Neural progenitor cell (in vitro differentiated cells): ENCODE results near the gene IL25. TPM values are rescaled to one million over a fixed set of nuclear protein-coding genes. Genes with fewer than 3 reads are reported as not detected.
A peak's percentile ranks its signal among the peaks of the same experiment; 100 is the strongest.

Source experiments
- DNase-seq: peaks from one replicate; pipeline ENCODE4 v3.0.0-alpha.2; 2016; ENCODE audit warnings: low spot score
- H2AFZ ChIP-seq: fragments of 200-600 bp; sonication (generic); replicated peaks from 2 replicates; pipeline ENCODE4 v1.6.1; 2016; ENCODE audit warnings: antibody characterized with exemption
- H3F3A ChIP-seq: fragments of 200-600 bp; sonication (generic); 2 replicates; pipeline ENCODE4 v1.6.1; 2016; ENCODE audit warnings: antibody characterized with exemption, low read depth
- H3K27ac ChIP-seq: fragments of 200-600 bp; sonication (generic); 2 replicates; pipeline ENCODE4 v1.5.1; 2016; ENCODE audit warnings: mild to moderate bottlenecking
- H3K27me3 ChIP-seq: fragments of 200-600 bp; sonication (generic); 2 replicates; pipeline ENCODE4 v1.6.1; 2016; ENCODE audit warnings: mild to moderate bottlenecking, moderate library complexity
- H3K36me3 ChIP-seq: fragments of 200-600 bp; sonication (generic); 2 replicates; pipeline ENCODE4 v1.5.1; 2016
- H3K4me1 ChIP-seq: fragments of 200-600 bp; sonication (generic); 2 replicates; pipeline ENCODE4 v1.6.1; 2016; ENCODE audit warnings: mixed run types
- H3K4me2 ChIP-seq: fragments of 200-600 bp; sonication (generic); 2 replicates; pipeline ENCODE4 v1.6.1; 2016
- H3K4me3 ChIP-seq: fragments of 200-600 bp; sonication (generic); 2 replicates; pipeline ENCODE4 v1.5.1; 2016
- H3K79me2 ChIP-seq: fragments of 200-600 bp; sonication (generic); 2 replicates; pipeline ENCODE4 v1.6.1; 2016; ENCODE audit warnings: low read depth
- H3K9ac ChIP-seq: fragments of 200-600 bp; sonication (generic); 2 replicates; pipeline ENCODE4 v1.6.1; 2016
- H3K9me3 ChIP-seq: fragments of 200-600 bp; sonication (generic); 2 replicates; pipeline ENCODE4 v1.5.1; 2016; ENCODE audit warnings: low read depth
- H4K20me1 ChIP-seq: fragments of 200-600 bp; sonication (generic); 2 replicates; pipeline ENCODE4 v1.6.1; 2016; ENCODE audit warnings: low read depth
- H3K27ac Mint-ChIP-seq: 3 replicates; pipeline ENCODE4 v1.8.0; 2021; ENCODE audit warnings: mixed read lengths
- H3K27me3 Mint-ChIP-seq: 2 replicates; pipeline ENCODE4 v1.8.0; 2022; ENCODE audit warnings: low read depth, mild to moderate bottlenecking, inconsistent platforms, moderate library complexity, mixed read lengths; ENCODE audit not compliant: insufficient read depth
- H3K36me3 Mint-ChIP-seq: 3 replicates; pipeline ENCODE4 v1.8.0; 2021; ENCODE audit warnings: mixed read lengths
- H3K4me1 Mint-ChIP-seq: 3 replicates; pipeline ENCODE4 v1.8.0; 2021; ENCODE audit warnings: mixed read lengths
- H3K4me3 Mint-ChIP-seq: 3 replicates; pipeline ENCODE4 v1.8.0; 2021; ENCODE audit warnings: mild to moderate bottlenecking, moderate library complexity, mixed read lengths
- H3K9me3 Mint-ChIP-seq: 3 replicates; pipeline ENCODE4 v1.8.0; 2020; ENCODE audit warnings: mixed read lengths
- EZH2 ChIP-seq: fragments of 200-600 bp; sonication (generic); IDR thresholded peaks from 2 replicates; pipeline ENCODE4 v1.6.1; 2017; ENCODE audit warnings: antibody characterized with exemption, mild to moderate bottlenecking, moderate library complexity
- EZH2phosphoT487 ChIP-seq: fragments of 200-600 bp; sonication (generic); IDR thresholded peaks from 2 replicates; pipeline ENCODE4 v1.6.1; 2017; ENCODE audit warnings: antibody characterized with exemption
- total RNA-seq: library from RNA; depleted of rRNA; stranded (reverse); fragments of >200 nt; gene quantifications from 2 replicates; pipeline ENCODE4 v1.2.3, GENCODE V29; 2015; ENCODE audit warnings: low replicate concordance
- TF ChIP-seq, protein P1 (sequence below): fragments of 200-600 bp; sonication (generic); IDR thresholded peaks from 2 replicates; pipeline ENCODE4 v1.5.1; 2017; ENCODE audit warnings: antibody characterized with exemption, mild to moderate bottlenecking

The IL25 gene
- total RNA-seq, 1 donor from 2014 or later: not detected

DNA sequence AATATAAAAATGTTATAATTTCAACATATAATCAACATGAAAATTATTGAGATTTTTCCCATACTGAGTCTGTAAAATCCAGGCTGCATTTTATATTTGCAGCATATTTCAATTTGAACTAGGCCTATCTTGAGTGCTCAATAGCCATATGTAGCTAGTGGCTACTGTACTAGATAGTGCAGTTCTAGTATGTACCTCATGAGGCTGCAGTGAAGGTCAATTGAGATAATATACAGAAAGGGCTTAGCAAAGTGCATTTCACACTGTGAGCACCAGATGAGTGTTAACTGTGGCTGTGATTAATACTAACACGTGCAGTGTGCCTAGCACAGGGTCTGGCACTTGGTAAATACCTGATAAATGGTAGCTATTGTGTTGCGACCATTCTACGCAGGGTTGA, 14.6 kb upstream of the IL25 start:
- Histone ChIP-seq H3K79me2 (peaks cover 22% of the 10 kb centered on the region), H3K4me2 (no peak overlapping the region), H3K9ac (no peak overlapping the region), H3K27me3 (no peaks in the 10 kb centered on the region), H3K4me3 (no peak overlapping the region), H3K36me3 (peaks cover under 1% of the 10 kb centered on the region), H3K27ac (no peak overlapping the region), H3K4me1 (peaks cover 12% of the 10 kb centered on the region), H3F3A (peaks cover 79% of the 10 kb centered on the region), H2AFZ (no peak overlapping the region), H3K9me3 (no peaks in the 10 kb centered on the region), H4K20me1 (peaks cover 59% of the 10 kb centered on the region)
- Mint-ChIP-seq H3K36me3 (peaks cover 28% of the 10 kb centered on the region), H3K4me3 (no peak overlapping the region), H3K4me1 (peaks cover 28% of the 10 kb centered on the region), H3K9me3 (no peaks in the 10 kb centered on the region), H3K27ac (no peak overlapping the region), H3K27me3 (peaks cover 13% of the 10 kb centered on the region)
- no peak for DNase-seq
- TF ChIP-seq EZH2phosphoT487 (no peak), EZH2 (no peak)
- TF ChIP-seq, protein P1, sequence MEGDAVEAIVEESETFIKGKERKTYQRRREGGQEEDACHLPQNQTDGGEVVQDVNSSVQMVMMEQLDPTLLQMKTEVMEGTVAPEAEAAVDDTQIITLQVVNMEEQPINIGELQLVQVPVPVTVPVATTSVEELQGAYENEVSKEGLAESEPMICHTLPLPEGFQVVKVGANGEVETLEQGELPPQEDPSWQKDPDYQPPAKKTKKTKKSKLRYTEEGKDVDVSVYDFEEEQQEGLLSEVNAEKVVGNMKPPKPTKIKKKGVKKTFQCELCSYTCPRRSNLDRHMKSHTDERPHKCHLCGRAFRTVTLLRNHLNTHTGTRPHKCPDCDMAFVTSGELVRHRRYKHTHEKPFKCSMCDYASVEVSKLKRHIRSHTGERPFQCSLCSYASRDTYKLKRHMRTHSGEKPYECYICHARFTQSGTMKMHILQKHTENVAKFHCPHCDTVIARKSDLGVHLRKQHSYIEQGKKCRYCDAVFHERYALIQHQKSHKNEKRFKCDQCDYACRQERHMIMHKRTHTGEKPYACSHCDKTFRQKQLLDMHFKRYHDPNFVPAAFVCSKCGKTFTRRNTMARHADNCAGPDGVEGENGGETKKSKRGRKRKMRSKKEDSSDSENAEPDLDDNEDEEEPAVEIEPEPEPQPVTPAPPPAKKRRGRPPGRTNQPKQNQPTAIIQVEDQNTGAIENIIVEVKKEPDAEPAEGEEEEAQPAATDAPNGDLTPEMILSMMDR: no peak

DNA sequence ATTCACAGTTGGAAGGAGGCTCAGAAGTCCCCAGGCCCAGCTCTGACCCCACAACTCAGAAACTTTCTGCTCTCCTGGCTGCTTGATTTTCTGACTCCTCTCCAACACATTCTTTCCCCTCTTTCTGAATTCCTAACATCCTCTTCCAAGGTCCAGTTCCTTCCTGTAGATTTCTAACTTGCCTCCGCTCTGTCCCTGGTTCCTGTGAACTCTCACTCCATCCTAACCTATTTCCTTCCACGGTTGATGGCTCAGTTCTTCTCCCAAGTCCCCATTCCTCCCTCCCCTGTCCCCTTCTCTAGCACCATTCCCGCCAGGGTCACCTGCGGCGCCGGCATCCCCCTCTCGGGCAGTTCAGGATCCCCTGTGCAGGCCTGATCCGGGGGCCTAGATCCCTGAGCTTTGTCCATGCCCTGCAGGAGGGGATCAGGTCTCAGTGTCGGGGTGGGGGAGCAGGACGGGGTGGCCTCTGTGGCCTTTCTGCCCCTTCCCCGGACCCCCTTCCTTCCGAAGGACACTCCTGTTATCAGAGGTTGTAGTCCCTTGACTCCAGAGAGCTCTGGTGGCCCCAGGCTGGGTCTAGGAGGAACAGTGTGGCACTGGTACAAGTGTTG, 13.9 kb upstream of the IL25 start:
- peaks cover 14% of the 10 kb centered on the region for H3K4me1 ChIP-seq
- no peak overlapping the region for H3K4me2 ChIP-seq
- H3K27me3 Mint-ChIP-seq: peaks cover 8% of the 10 kb centered on the region
- H3F3A ChIP-seq: peaks cover 73% of the 10 kb centered on the region
- H3K79me2 ChIP-seq: peaks cover 28% of the 10 kb centered on the region
- H3K36me3 ChIP-seq: peaks cover 3% of the 10 kb centered on the region
- DNase-seq: no peak
- H3K9me3 ChIP-seq: no peaks in the 10 kb centered on the region
- H3K4me1 Mint-ChIP-seq: peaks cover 28% of the 10 kb centered on the region
- H3K9me3 Mint-ChIP-seq: no peaks in the 10 kb centered on the region
- no peak overlapping the region for H3K27ac Mint-ChIP-seq
- H3K27ac ChIP-seq: peak overlapping the region; percentile 63
- H4K20me1 ChIP-seq: peaks cover 66% of the 10 kb centered on the region
- no peaks in the 10 kb centered on the region for H3K27me3 ChIP-seq
- H3K36me3 Mint-ChIP-seq: peaks cover 29% of the 10 kb centered on the region
- H3K4me3 ChIP-seq: no peak overlapping the region
- H2AFZ ChIP-seq: no peak overlapping the region
- H3K9ac ChIP-seq: no peak overlapping the region
- TF ChIP-seq, protein P1: no peak
- TF ChIP-seq EZH2: no peak
- no peak for TF ChIP-seq EZH2phosphoT487
- H3K4me3 Mint-ChIP-seq: no peak overlapping the region

DNA sequence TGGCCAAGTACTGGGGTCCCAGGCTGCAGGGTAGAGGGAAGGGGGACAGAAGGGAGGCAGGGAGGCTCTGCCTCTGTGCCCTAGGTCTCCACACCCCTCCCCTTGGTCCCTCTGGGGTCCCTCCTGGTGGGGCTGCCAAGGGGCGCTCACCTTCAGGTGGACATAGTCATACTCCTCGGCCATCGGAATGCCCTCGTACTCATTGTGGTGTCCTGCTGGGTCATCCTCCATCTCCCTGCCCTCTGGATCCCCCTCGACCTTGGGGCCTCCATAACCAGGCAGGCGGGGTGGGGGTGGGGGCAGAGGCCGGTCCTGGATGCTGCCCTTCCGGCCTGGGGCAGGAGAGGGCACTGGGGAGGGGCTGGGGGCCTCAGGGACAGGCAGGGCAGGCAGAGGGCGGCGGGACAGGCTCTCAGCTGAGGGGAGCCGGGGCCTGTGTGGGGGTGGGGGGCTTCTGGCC, 13.4 kb upstream of the IL25 start:
- peaks cover 6% of the 10 kb centered on the region for H3K27me3 Mint-ChIP-seq
- no peak overlapping the region for H2AFZ ChIP-seq
- no peaks in the 10 kb centered on the region for H3K9me3 ChIP-seq
- peaks cover 71% of the 10 kb centered on the region for H4K20me1 ChIP-seq
- peaks cover 29% of the 10 kb centered on the region for H3K36me3 Mint-ChIP-seq
- H3K27ac ChIP-seq: peak overlapping the region; percentile 63
- peaks cover 19% of the 10 kb centered on the region for H3K4me1 ChIP-seq
- DNase-seq: no peak
- H3K4me1 Mint-ChIP-seq: peaks cover 32% of the 10 kb centered on the region
- peaks cover 34% of the 10 kb centered on the region for H3K79me2 ChIP-seq
- no peaks in the 10 kb centered on the region for H3K9me3 Mint-ChIP-seq
- H3K9ac ChIP-seq: no peak overlapping the region
- H3K4me3 Mint-ChIP-seq: no peak overlapping the region
- no peaks in the 10 kb centered on the region for H3K27me3 ChIP-seq
- H3F3A ChIP-seq: peaks cover 73% of the 10 kb centered on the region
- TF ChIP-seq, protein P1: no peak
- TF ChIP-seq EZH2phosphoT487: no peak
- TF ChIP-seq EZH2: no peak
- no peak overlapping the region for H3K27ac Mint-ChIP-seq
- no peak overlapping the region for H3K4me2 ChIP-seq
- no peak overlapping the region for H3K4me3 ChIP-seq
- peaks cover 3% of the 10 kb centered on the region for H3K36me3 ChIP-seq
